Parathyroid adenoma (tissue), 2 donors: ENCODE results near the gene PPP4R3B.

Experiments used
- H2AFZ ChIP-seq: fragments of 300-600 bp; sonication (generic); one replicate; pipeline ENCODE4 v1.7.0; 2017; ENCODE audit warnings: antibody characterized with exemption, mild to moderate bottlenecking
- H3K27ac ChIP-seq: fragments of 300-600 bp; sonication (generic); one replicate; pipeline ENCODE4 v1.7.0; 2017
- H3K27me3 ChIP-seq: fragments of 300-600 bp; sonication (generic); one replicate; pipeline ENCODE4 v1.7.0; 2017; ENCODE audit warnings: low read length; ENCODE audit not compliant: control insufficient read depth, insufficient read depth
- H3K36me3 ChIP-seq: fragments of 300-600 bp; sonication (generic); one replicate; pipeline ENCODE4 v1.7.0; 2017; ENCODE audit warnings: low read length; ENCODE audit not compliant: control insufficient read depth, insufficient read depth
- H3K4me1 ChIP-seq: fragments of 300-600 bp; sonication (generic); one replicate; pipeline ENCODE4 v1.7.0; 2017; ENCODE audit warnings: control low read depth
- H3K4me2 ChIP-seq: fragments of 300-600 bp; sonication (generic); one replicate; pipeline ENCODE4 v1.7.0; 2017; ENCODE audit warnings: low read length
- H3K4me3 ChIP-seq: fragments of 300-600 bp; sonication (generic); one replicate; pipeline ENCODE4 v1.7.0; 2017; ENCODE audit warnings: low read depth, low read length
- H3K79me2 ChIP-seq: fragments of 300-600 bp; sonication (generic); one replicate; pipeline ENCODE4 v1.7.0; 2017; ENCODE audit warnings: control low read depth
- H3K9ac ChIP-seq: fragments of 300-600 bp; sonication (generic); one replicate; pipeline ENCODE4 v1.7.0; 2017; ENCODE audit warnings: mild to moderate bottlenecking
- H3K9me3 ChIP-seq: fragments of 300-600 bp; sonication (generic); one replicate; pipeline ENCODE4 v1.7.0; 2017; ENCODE audit warnings: low read length; ENCODE audit not compliant: control insufficient read depth
- CTCF ChIP-seq: fragments of 300-600 bp; sonication (generic); IDR thresholded peaks from one replicate; pipeline ENCODE4 v1.7.0; 2017; ENCODE audit warnings: antibody characterized with exemption, mild to moderate bottlenecking
- donor health status: primary hyperparathyroidism.

Gene PPP4R3B

GRCh38 chr2:55627915-55628314 is 10.5 kb upstream of the PPP4R3B start:
- Histone ChIP-seq H3K36me3 (no peaks in the 10 kb centered on the region), H3K4me1 (peaks cover 6% of the 10 kb centered on the region), H3K27me3 (no peaks in the 10 kb centered on the region), H3K4me2 (no peak overlapping the region), H3K9ac (no peak overlapping the region), H3K4me3 (no peak overlapping the region), H2AFZ (no peak overlapping the region), H3K9me3 (no peaks in the 10 kb centered on the region), H3K27ac (no peak overlapping the region), H3K79me2 (peaks cover 22% of the 10 kb centered on the region)
- TF ChIP-seq CTCF, result no peak

- H2AFZ ChIP-seq, result no peak overlapping the region
- peaks cover 50% of the 10 kb centered on the region for H3K79me2 ChIP-seq
- no peaks in the 10 kb centered on the region for H3K27me3 ChIP-seq
- no peak overlapping the region for H3K4me3 ChIP-seq
- no peak overlapping the region for H3K9ac ChIP-seq
- no peak overlapping the region for H3K4me2 ChIP-seq
- H3K9me3 ChIP-seq, result no peaks in the 10 kb centered on the region
- no peaks in the 10 kb centered on the region for H3K36me3 ChIP-seq
- no peak overlapping the region for H3K27ac ChIP-seq
- H3K4me1 ChIP-seq, result peaks cover 19% of the 10 kb centered on the region
- no peak for TF ChIP-seq CTCF
These were observed 4.4 kb upstream of the PPP4R3B start for GRCh38 chr2:55621802-55622201.

DNA sequence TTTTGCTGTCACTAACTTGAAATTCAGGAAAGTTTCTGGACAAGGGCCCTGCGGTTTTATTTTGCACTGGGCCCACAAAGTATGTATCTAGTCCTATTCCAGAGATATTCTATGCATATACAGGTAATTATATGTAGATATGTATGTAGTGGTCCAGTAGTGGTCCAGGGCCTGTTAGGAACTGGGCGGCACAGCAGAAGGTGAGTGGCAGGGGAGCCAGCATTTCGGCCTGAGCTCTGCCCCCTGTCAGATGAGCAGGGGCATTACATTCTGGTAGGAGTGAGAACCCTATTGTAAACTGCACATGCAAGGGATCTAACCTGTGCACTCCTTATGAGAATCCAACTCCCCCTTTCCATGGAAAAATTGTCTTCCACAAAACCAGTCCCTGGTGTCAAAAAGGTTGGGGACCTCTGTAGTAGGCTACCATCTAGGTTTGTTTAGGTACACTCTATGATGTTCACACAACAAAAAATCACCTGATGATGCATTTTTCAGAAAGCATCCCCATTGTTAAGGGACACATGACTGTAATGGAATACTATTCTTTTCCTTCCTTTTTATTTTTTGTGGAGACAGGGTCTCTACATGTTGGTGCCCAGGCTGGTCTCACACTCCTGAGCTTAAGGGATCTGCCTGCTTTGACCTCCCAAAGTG is 2.8 kb upstream of the PPP4R3B start:
- Histone ChIP-seq H3K9ac (no peak overlapping the region), H3K27me3 (no peaks in the 10 kb centered on the region), H3K4me3 (no peak overlapping the region)

GRCh38 chr2:55618275-55619055 is 1.0 kb upstream of the PPP4R3B start:
- Histone ChIP-seq H3K36me3 (no peaks in the 10 kb centered on the region), H3K79me2 (peaks cover 49% of the 10 kb centered on the region), H3K27ac (peak overlapping the region; percentile 96), H3K4me1 (peaks cover 14% of the 10 kb centered on the region), H3K9ac (peak overlapping the region; percentile 25), H3K4me3 (peak overlapping the region; percentile 97), H3K27me3 (no peaks in the 10 kb centered on the region), H3K9me3 (no peaks in the 10 kb centered on the region), H2AFZ (peak overlapping the region; percentile 83), H3K4me2 (peak overlapping the region; percentile 88)
- TF ChIP-seq CTCF, result no peak

More for the DNA sequence above, 2.8 kb upstream of the PPP4R3B start:
- Histone ChIP-seq H3K27ac (no peak overlapping the region), H3K9me3 (no peaks in the 10 kb centered on the region), H3K79me2 (peaks cover 52% of the 10 kb centered on the region), H3K4me2 (no peak overlapping the region), H2AFZ (no peak overlapping the region), H3K4me1 (peaks cover 19% of the 10 kb centered on the region), H3K36me3 (no peaks in the 10 kb centered on the region)
- TF ChIP-seq CTCF, result peak; percentile 27

DNA sequence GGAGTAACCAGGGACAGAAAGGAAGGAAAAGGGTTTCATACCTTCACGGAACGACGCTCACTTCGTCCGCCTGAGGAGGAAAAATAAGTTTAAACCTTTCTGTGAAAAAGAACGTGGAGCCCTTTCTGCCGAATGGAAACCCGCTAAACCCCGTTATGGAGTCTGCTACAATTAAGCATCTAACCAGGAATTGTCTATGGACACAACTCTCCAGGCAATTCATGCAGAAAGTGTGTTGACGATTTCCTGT is 528 bp upstream of the PPP4R3B start:
- no peaks in the 10 kb centered on the region for H3K27me3 ChIP-seq
- peak overlapping the region; percentile 96 for H3K27ac ChIP-seq
- H3K9ac ChIP-seq, result peak overlapping the region; percentile 25
- peak overlapping the region; percentile 97 for H3K4me3 ChIP-seq
- H2AFZ ChIP-seq, result peak overlapping the region; percentile 83
- TF ChIP-seq CTCF, result no peak
- H3K79me2 ChIP-seq, result peaks cover 45% of the 10 kb centered on the region
- H3K4me2 ChIP-seq, result peak overlapping the region; percentile 88
- no peaks in the 10 kb centered on the region for H3K36me3 ChIP-seq
- peaks cover 13% of the 10 kb centered on the region for H3K4me1 ChIP-seq
- no peaks in the 10 kb centered on the region for H3K9me3 ChIP-seq
